GM12865 (cell line): ENCODE measurements around the gene TRIO.

Source experiments
- DNase-seq: peaks from one replicate; pipeline ENCODE4 v3.0.0; 2010; ENCODE audit warnings: low read depth
- H3K4me3 ChIP-seq: 2 replicates; pipeline ENCODE4 v1.5.1; 2011; ENCODE audit warnings: mild to moderate bottlenecking, low read depth, low read length, control low read depth
- CTCF ChIP-seq: IDR thresholded peaks from 2 replicates; pipeline ENCODE4 v1.5.1; 2011; ENCODE audit warnings: low read length, control low read depth, low read depth, inconsistent platforms; ENCODE audit not compliant: insufficient read depth; ENCODE audit errors: missing control alignments

TRIO gene

GRCh38 chr5:14512574-14512973, 369.4 kb downstream of the TRIO start:
- TF ChIP-seq CTCF, result no peak
- DNase-seq, result no peak
- no peak overlapping the region for H3K4me3 ChIP-seq

- H3K4me3 ChIP-seq, result no peak overlapping the region
- TF ChIP-seq CTCF, result no peak
- no peak for DNase-seq
These were observed 370.1 kb downstream of the TRIO start for GRCh38 chr5:14513266-14513665.

GRCh38 chr5:14516901-14517300, 373.8 kb downstream of the TRIO start:
- no peak overlapping the region for H3K4me3 ChIP-seq
- no peak for TF ChIP-seq CTCF
- DNase-seq, result no peak

- no peak overlapping the region for H3K4me3 ChIP-seq
- TF ChIP-seq CTCF, result no peak
- DNase-seq, result no peak
These were observed 375.5 kb downstream of the TRIO start for GRCh38 chr5:14518638-14519037.

GRCh38 chr5:14521748-14522147, 378.6 kb downstream of the TRIO start:
- no peak for TF ChIP-seq CTCF
- DNase-seq, result no peak
- no peak overlapping the region for H3K4me3 ChIP-seq

GRCh38 chr5:14522721-14523120, 379.6 kb downstream of the TRIO start:
- no peak for DNase-seq
- TF ChIP-seq CTCF, result no peak
- H3K4me3 ChIP-seq, result no peak overlapping the region

- no peak for TF ChIP-seq CTCF
- no peak overlapping the region for H3K4me3 ChIP-seq
- DNase-seq, result no peak
These were observed 380.3 kb downstream of the TRIO start for GRCh38 chr5:14523243-14524034.
